ENCODE results near the gene ITSN2. TPM values are rescaled to one million over a fixed set of nuclear protein-coding genes. Genes with fewer than 3 reads are reported as not detected.
"Not testable (repeated sequence)": the region's sequence is repeated elsewhere in the genome, so short reads cannot be mapped to it uniquely, and the experiment has no call there.

ITSN2 gene
- total RNA-seq, 1 donor from 2014 or later: 6.4 TPM

- Mint-ChIP-seq H3K4me1 (ENCODE audit: low read depth, unreplicated experiment) (peaks cover 9% of the 10 kb centered on the region), H3K9me3 (ENCODE audit: unreplicated experiment) (peaks cover 7% of the 10 kb centered on the region), H3K27ac (ENCODE audit: unreplicated experiment) (no peak overlapping the region), H3K27me3 (ENCODE audit: unreplicated experiment) (peaks cover 8% of the 10 kb centered on the region), H3K4me3 (ENCODE audit: unreplicated experiment) (no peak overlapping the region), H3K36me3 (ENCODE audit: unreplicated experiment) (no peaks in the 10 kb centered on the region)
- no peak for TF ChIP-seq CTCF (IDR thresholded peaks at IDR 0.05; ENCODE audit: partially characterized antibody, unreplicated experiment)
- DNase-seq: no peak
These were observed 155.8 kb downstream of the ITSN2 start for GRCh38 chr2:24204505-24204904.

DNA sequence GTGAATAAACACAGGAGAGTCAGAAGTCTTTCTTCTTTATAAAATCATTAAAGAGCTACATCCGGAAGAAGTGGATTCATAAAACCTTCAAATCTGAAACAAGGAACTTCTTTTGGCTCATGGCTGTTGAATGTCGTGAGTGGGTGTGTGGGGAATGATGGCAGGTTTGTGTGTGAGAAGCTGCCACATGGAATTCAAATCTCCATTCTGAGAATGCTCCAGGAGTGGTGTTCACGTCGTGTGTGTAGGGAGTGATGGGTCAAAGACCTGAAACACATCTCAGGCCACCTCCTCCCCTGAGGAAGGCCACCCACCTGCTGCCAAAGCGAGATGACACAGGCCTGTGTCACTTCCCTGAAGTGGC is 156.6 kb downstream of the ITSN2 start:
- H3K27me3 Mint-ChIP-seq (ENCODE audit: unreplicated experiment): peaks cover 8% of the 10 kb centered on the region
- peaks cover 9% of the 10 kb centered on the region for H3K4me1 Mint-ChIP-seq (ENCODE audit: low read depth, unreplicated experiment)
- H3K36me3 Mint-ChIP-seq (ENCODE audit: unreplicated experiment): peaks cover 4% of the 10 kb centered on the region
- no peak overlapping the region for H3K4me3 Mint-ChIP-seq (ENCODE audit: unreplicated experiment)
- H3K9me3 Mint-ChIP-seq (ENCODE audit: unreplicated experiment): peaks cover 7% of the 10 kb centered on the region
- TF ChIP-seq CTCF (IDR thresholded peaks at IDR 0.05; ENCODE audit: partially characterized antibody, unreplicated experiment): no peak
- no peak overlapping the region for H3K27ac Mint-ChIP-seq (ENCODE audit: unreplicated experiment)
- DNase-seq: no peak

GRCh38 chr2:24203029-24203786 is 157.1 kb downstream of the ITSN2 start:
- no peak for DNase-seq
- no peak overlapping the region for H3K27ac Mint-ChIP-seq (ENCODE audit: unreplicated experiment)
- no peak for TF ChIP-seq CTCF (IDR thresholded peaks at IDR 0.05; ENCODE audit: partially characterized antibody, unreplicated experiment)
- H3K36me3 Mint-ChIP-seq (ENCODE audit: unreplicated experiment): peaks cover 4% of the 10 kb centered on the region
- H3K9me3 Mint-ChIP-seq (ENCODE audit: unreplicated experiment): peaks cover 7% of the 10 kb centered on the region
- peaks cover 9% of the 10 kb centered on the region for H3K4me1 Mint-ChIP-seq (ENCODE audit: low read depth, unreplicated experiment)
- H3K4me3 Mint-ChIP-seq (ENCODE audit: unreplicated experiment): no peak overlapping the region
- H3K27me3 Mint-ChIP-seq (ENCODE audit: unreplicated experiment): peaks cover 8% of the 10 kb centered on the region

GRCh38 chr2:24200799-24201198 is 159.5 kb downstream of the ITSN2 start:
- Mint-ChIP-seq H3K4me3 (ENCODE audit: unreplicated experiment) (no peak overlapping the region), H3K27me3 (ENCODE audit: unreplicated experiment) (peaks cover 9% of the 10 kb centered on the region), H3K9me3 (ENCODE audit: unreplicated experiment) (peaks cover 4% of the 10 kb centered on the region), H3K36me3 (ENCODE audit: unreplicated experiment) (peaks cover 4% of the 10 kb centered on the region), H3K27ac (ENCODE audit: unreplicated experiment) (no peak overlapping the region), H3K4me1 (ENCODE audit: low read depth, unreplicated experiment) (peaks cover 6% of the 10 kb centered on the region)
- TF ChIP-seq CTCF (IDR thresholded peaks at IDR 0.05; ENCODE audit: partially characterized antibody, unreplicated experiment): no peak
- no peak for DNase-seq

GRCh38 chr2:24199968-24200590 is 160.3 kb downstream of the ITSN2 start:
- TF ChIP-seq CTCF (IDR thresholded peaks at IDR 0.05; ENCODE audit: partially characterized antibody, unreplicated experiment): no peak
- Mint-ChIP-seq H3K4me3 (ENCODE audit: unreplicated experiment) (no peak overlapping the region), H3K9me3 (ENCODE audit: unreplicated experiment) (no peaks in the 10 kb centered on the region), H3K27ac (ENCODE audit: unreplicated experiment) (no peak overlapping the region), H3K27me3 (ENCODE audit: unreplicated experiment) (peaks cover 9% of the 10 kb centered on the region), H3K36me3 (ENCODE audit: unreplicated experiment) (peaks cover 4% of the 10 kb centered on the region), H3K4me1 (ENCODE audit: low read depth, unreplicated experiment) (peaks cover 2% of the 10 kb centered on the region)
- no peak for DNase-seq

GRCh38 chr2:24197213-24197612 is 163.1 kb downstream of the ITSN2 start:
- H3K4me3 Mint-ChIP-seq (ENCODE audit: unreplicated experiment); DNase-seq; H3K36me3 Mint-ChIP-seq (ENCODE audit: unreplicated experiment); H3K27ac Mint-ChIP-seq (ENCODE audit: unreplicated experiment); H3K4me1 Mint-ChIP-seq (ENCODE audit: low read depth, unreplicated experiment); H3K9me3 Mint-ChIP-seq (ENCODE audit: unreplicated experiment): not testable (repeated sequence)
- peaks cover 13% of the 10 kb centered on the region for H3K27me3 Mint-ChIP-seq (ENCODE audit: unreplicated experiment)

Data from glutamatergic neuron (in vitro differentiated cells).